ENCODE data around the gene SLC45A1. TPM values are rescaled to one million over a fixed set of nuclear protein-coding genes. Genes with fewer than 3 reads are reported as not detected.
A peak's percentile ranks its signal among the peaks of the same experiment; 100 is the strongest.

The SLC45A1 gene
- total and polyA plus RNA-seq, 2 of the 4 experiments (the other 2 are of a cell fraction): 0.72 to 3.9 TPM

DNA sequence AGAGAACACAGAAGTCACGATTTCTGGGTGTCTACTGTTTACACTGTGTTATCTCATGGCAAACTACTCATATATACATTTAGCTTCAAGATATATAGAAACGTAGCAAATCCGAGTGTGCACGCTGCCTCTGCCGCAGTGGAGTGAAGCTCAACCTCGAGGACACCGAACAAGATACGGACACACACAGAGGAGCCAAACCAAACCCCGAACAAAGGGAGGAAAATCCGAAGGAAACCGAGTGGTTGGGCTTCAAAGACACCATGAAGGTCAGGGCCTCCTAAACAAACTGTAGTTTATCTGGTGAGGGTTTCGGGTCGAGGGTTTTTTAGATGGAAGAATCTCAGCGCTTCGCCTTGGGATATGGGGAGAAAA, 34.5 kb downstream of the SLC45A1 start:
- intact Hi-C loops (cut with micrococcal nuclease) (no loop called here), dilution Hi-C loops (cut with HindIII; ENCODE audit: low sequenced_read_pairs, unreplicated experiment) (no loop called here), in situ Hi-C loops (cut with MboI; ENCODE audit: low sequenced_read_pairs) (loop anchor here (5.0 kb wide), 1 partner anchor 375 kb away; no protein-coding TSS in a partner anchor)
- H2AFZ ChIP-seq (replicated peaks; ENCODE audit: low read length, poor library complexity): no peak overlapping the region
- no peak overlapping the region for H2BK20ac ChIP-seq (ENCODE audit: low read depth, low read length)
- H4K8ac ChIP-seq (ENCODE audit: low read depth in 2 of 2, low read length in 2 of 2): 0 out of 4 replicates have a peak overlapping the region, but pooled peaks of 1 of the 2 experiments have one; percentile 10
- peaks cover 3% of the 10 kb centered on the region; the same call in 1 of the 2 replicates for H3K9me1 ChIP-seq (ENCODE audit: insufficient read depth, low read length)
- H3K4ac ChIP-seq (ENCODE audit: low read depth, low read length): 0 out of 2 replicates have a peak overlapping the region, but pooled peaks have one; percentile 8
- TF ChIP-seq RAD21 (IDR thresholded peaks at IDR 0.05; ENCODE audit: low read length) (no peak), MXI1 (IDR thresholded peaks at IDR 0.05; ENCODE audit: borderline replicate concordance, low read depth, low read length) (no peak), NFE2L2 (IDR thresholded peaks at IDR 0.05; ENCODE audit: low read depth, low read length) (no peak), BHLHE40 (IDR thresholded peaks at IDR 0.05; ENCODE audit: low read depth, low read length) (no peak), SMC3 (IDR thresholded peaks at IDR 0.05; ENCODE audit: low read depth, low read length) (no peak), RFX5 (IDR thresholded peaks at IDR 0.05; ENCODE audit: low read depth, low read length) (no peak), POLR2A (IDR thresholded peaks at IDR 0.05; ENCODE audit: low read depth, low read length) (no peak), RCOR1 (IDR thresholded peaks at IDR 0.05; ENCODE audit: insufficient replicate concordance, low read length) (no peak), FOS (IDR thresholded peaks at IDR 0.05; ENCODE audit: low read depth, low read length) (no peak)
- TF ChIP-seq, protein P1, sequence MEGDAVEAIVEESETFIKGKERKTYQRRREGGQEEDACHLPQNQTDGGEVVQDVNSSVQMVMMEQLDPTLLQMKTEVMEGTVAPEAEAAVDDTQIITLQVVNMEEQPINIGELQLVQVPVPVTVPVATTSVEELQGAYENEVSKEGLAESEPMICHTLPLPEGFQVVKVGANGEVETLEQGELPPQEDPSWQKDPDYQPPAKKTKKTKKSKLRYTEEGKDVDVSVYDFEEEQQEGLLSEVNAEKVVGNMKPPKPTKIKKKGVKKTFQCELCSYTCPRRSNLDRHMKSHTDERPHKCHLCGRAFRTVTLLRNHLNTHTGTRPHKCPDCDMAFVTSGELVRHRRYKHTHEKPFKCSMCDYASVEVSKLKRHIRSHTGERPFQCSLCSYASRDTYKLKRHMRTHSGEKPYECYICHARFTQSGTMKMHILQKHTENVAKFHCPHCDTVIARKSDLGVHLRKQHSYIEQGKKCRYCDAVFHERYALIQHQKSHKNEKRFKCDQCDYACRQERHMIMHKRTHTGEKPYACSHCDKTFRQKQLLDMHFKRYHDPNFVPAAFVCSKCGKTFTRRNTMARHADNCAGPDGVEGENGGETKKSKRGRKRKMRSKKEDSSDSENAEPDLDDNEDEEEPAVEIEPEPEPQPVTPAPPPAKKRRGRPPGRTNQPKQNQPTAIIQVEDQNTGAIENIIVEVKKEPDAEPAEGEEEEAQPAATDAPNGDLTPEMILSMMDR (conservative IDR thresholded peaks at IDR 0.05; ENCODE audit: low read depth, low read length): no peak
- TF ChIP-seq, protein P2, sequence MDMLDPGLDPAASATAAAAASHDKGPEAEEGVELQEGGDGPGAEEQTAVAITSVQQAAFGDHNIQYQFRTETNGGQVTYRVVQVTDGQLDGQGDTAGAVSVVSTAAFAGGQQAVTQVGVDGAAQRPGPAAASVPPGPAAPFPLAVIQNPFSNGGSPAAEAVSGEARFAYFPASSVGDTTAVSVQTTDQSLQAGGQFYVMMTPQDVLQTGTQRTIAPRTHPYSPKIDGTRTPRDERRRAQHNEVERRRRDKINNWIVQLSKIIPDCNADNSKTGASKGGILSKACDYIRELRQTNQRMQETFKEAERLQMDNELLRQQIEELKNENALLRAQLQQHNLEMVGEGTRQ (IDR thresholded peaks at IDR 0.05; ENCODE audit: low read depth, low read length): no peak
- H2AK5ac ChIP-seq (ENCODE audit: low read depth, low read length): no peak overlapping the region
- H3K36me3 ChIP-seq (ENCODE audit: control insufficient read depth, insufficient read depth, low read length): peaks cover 47% of the 10 kb centered on the region
- no peak overlapping the region for H3K14ac ChIP-seq (replicated peaks; ENCODE audit: low read depth, low read length)
- H2AK9ac ChIP-seq (replicated peaks; ENCODE audit: low read depth, low read length, poor library complexity): peak overlapping the region; percentile 5
- no peak overlapping the region for H3K4me2 ChIP-seq (ENCODE audit: low read depth, low read length)
- CTCF ChIA-PET: interaction anchor here (0.6 kb wide), 1 partner anchor 444 kb away, joined by 3 read pairs; no protein-coding TSS in a partner anchor
- no peaks in the 10 kb centered on the region for H3K9me3 ChIP-seq (ENCODE audit: control insufficient read depth, insufficient read depth, low read length)
- H3K9ac ChIP-seq (ENCODE audit: low read depth, low read length): no peak overlapping the region
- H3K27ac ChIP-seq (ENCODE audit: insufficient read depth, low read length): no peak overlapping the region
- no peak overlapping the region for H3K56ac ChIP-seq (ENCODE audit: extremely low read depth, insufficient read depth, low read length)
- peaks cover 22% of the 10 kb centered on the region; the same call in 1 of the 2 replicates for H4K20me1 ChIP-seq (ENCODE audit: insufficient read depth, low read length)
- BruUV-seq (replicated peaks): TSS peak; percentile 66
- no peak overlapping the region for H4K91ac ChIP-seq (ENCODE audit: insufficient read depth, low read depth, low read length)
- no peak overlapping the region for H2BK120ac ChIP-seq (ENCODE audit: low read depth, low read length)
- POLR2A ChIA-PET (ENCODE audit: unreplicated experiment): no interaction called here
- no peak overlapping the region for H2BK5ac ChIP-seq (ENCODE audit: low read depth, low read length, poor library complexity, severe bottlenecking)
- no peak overlapping the region; the same call in 1 of the 2 replicates for H4K5ac ChIP-seq (ENCODE audit: low read depth, low read length)
- H3K4me3 ChIP-seq (ENCODE audit: insufficient read depth, low read depth, low read length): no peak overlapping the region
- H2BK15ac ChIP-seq (ENCODE audit: low read depth, low read length): no peak overlapping the region
- ATAC-seq (ENCODE audit: low read depth): no peak
- H3K27me3 ChIP-seq (ENCODE audit: control insufficient read depth, insufficient read depth, low read length): no peaks in the 10 kb centered on the region
- no peak overlapping the region for H3K23ac ChIP-seq (ENCODE audit: low read depth, low read length)
- H3K79me1 ChIP-seq (ENCODE audit: low read depth in 1 of 2, low read length in 2 of 2): peaks cover 16 to 40% of the 10 kb centered on the region in 2 experiments
- 51% methylated on average over 11 of the region's 15 CpGs; no CpG with 5 or more reads in 1 of the 2 experiments for WGBS, 2 experiments (ENCODE audit: extremely low coverage in 2 of 2, insufficient read length in 1 of 2)
- DNase-seq: no peak
- H3K18ac ChIP-seq (ENCODE audit: low read depth, low read length): peak overlapping the region; percentile 4; the same call in 1 of the 2 replicates
- H3K4me1 ChIP-seq (ENCODE audit: control insufficient read depth, insufficient read depth, low read length): peaks cover 13% of the 10 kb centered on the region

All from IMR-90 (cell line).